ENCODE measurements around the gene BCL2L2.

Gene BCL2L2

GRCh38 chr14:23285530-23286019, 21.1 kb upstream of the BCL2L2 start:
- peak overlapping the region; percentile 80 for H3K4me3 ChIP-seq (ENCODE audit: low read length)
- H3K9me3 ChIP-seq (ENCODE audit: control insufficient read depth, insufficient read depth, low read length): no peaks in the 10 kb centered on the region
- H3K27ac ChIP-seq (ENCODE audit: low read length): no peak overlapping the region
- no CpG with 5 or more reads among the region's 22 CpGs for WGBS (ENCODE audit: insufficient coverage, insufficient read length)
- peaks cover 12% of the 10 kb centered on the region for H3K27me3 ChIP-seq (ENCODE audit: control insufficient read depth, insufficient read depth, low read length)
- DNase-seq (ENCODE audit: low read depth, low spot score): no peak
- no peaks in the 10 kb centered on the region for H3K36me3 ChIP-seq (ENCODE audit: control insufficient read depth, insufficient read depth, low read length)
- no peaks in the 10 kb centered on the region for H3K4me1 ChIP-seq (ENCODE audit: control insufficient read depth, insufficient read depth, low read length)

GRCh38 chr14:23286020-23286901, 20.4 kb upstream of the BCL2L2 start, which contains the start of gene HOMEZ:
HOMEZ (minus strand) TSS chr14:23286132; CDS start chr14:23285952, 180 bp downstream.
- H3K27me3 ChIP-seq (ENCODE audit: control insufficient read depth, insufficient read depth, low read length): peaks cover 12% of the 10 kb centered on the region
- no peaks in the 10 kb centered on the region for H3K36me3 ChIP-seq (ENCODE audit: control insufficient read depth, insufficient read depth, low read length)
- no peaks in the 10 kb centered on the region for H3K4me1 ChIP-seq (ENCODE audit: control insufficient read depth, insufficient read depth, low read length)
- H3K27ac ChIP-seq (ENCODE audit: low read length): no peak within 1 kb of the TSS
- no CpG with 5 or more reads among the region's 53 CpGs for WGBS (ENCODE audit: insufficient coverage, insufficient read length)
- peak within 1 kb of the TSS; percentile 80 for H3K4me3 ChIP-seq (ENCODE audit: low read length)
- no peaks in the 10 kb centered on the region for H3K9me3 ChIP-seq (ENCODE audit: control insufficient read depth, insufficient read depth, low read length)
- peak; percentile 93 for DNase-seq (ENCODE audit: low read depth, low spot score)

- H3K4me3 ChIP-seq (ENCODE audit: low read length): peak overlapping the region; percentile 80; the same call in 1 of the 2 replicates
- DNase-seq (ENCODE audit: low read depth, low spot score): no peak
- H3K4me1 ChIP-seq (ENCODE audit: control insufficient read depth, insufficient read depth, low read length): no peaks in the 10 kb centered on the region
- H3K9me3 ChIP-seq (ENCODE audit: control insufficient read depth, insufficient read depth, low read length): no peaks in the 10 kb centered on the region
- no peak overlapping the region for H3K27ac ChIP-seq (ENCODE audit: low read length)
- peaks cover 18% of the 10 kb centered on the region for H3K27me3 ChIP-seq (ENCODE audit: control insufficient read depth, insufficient read depth, low read length)
- WGBS (ENCODE audit: insufficient coverage, insufficient read length): no CpG with 5 or more reads among the region's 6 CpGs
- H3K36me3 ChIP-seq (ENCODE audit: control insufficient read depth, insufficient read depth, low read length): no peaks in the 10 kb centered on the region
Observed at GRCh38 chr14:23286902-23287479, 19.6 kb upstream of the BCL2L2 start.

- Histone ChIP-seq H3K4me1 (ENCODE audit: control insufficient read depth, insufficient read depth, low read length) (no peaks in the 10 kb centered on the region), H3K4me3 (ENCODE audit: low read length) (no peak overlapping the region), H3K27me3 (ENCODE audit: control insufficient read depth, insufficient read depth, low read length) (peaks cover 46% of the 10 kb centered on the region), H3K27ac (ENCODE audit: low read length) (no peak overlapping the region), H3K36me3 (ENCODE audit: control insufficient read depth, insufficient read depth, low read length) (no peaks in the 10 kb centered on the region), H3K9me3 (ENCODE audit: control insufficient read depth, insufficient read depth, low read length) (no peaks in the 10 kb centered on the region)
- no CpG with 5 or more reads among the region's 24 CpGs for WGBS (ENCODE audit: insufficient coverage, insufficient read length)
- no peak for DNase-seq (ENCODE audit: low read depth, low spot score)
Observed at GRCh38 chr14:23294734-23295561, 11.7 kb upstream of the BCL2L2 start.

GRCh38 chr14:23296012-23296777, 10.4 kb upstream of the BCL2L2 start:
- Histone ChIP-seq H3K4me3 (ENCODE audit: low read length) (no peak overlapping the region), H3K36me3 (ENCODE audit: control insufficient read depth, insufficient read depth, low read length) (no peaks in the 10 kb centered on the region), H3K27ac (ENCODE audit: low read length) (no peak overlapping the region), H3K4me1 (ENCODE audit: control insufficient read depth, insufficient read depth, low read length) (no peaks in the 10 kb centered on the region), H3K27me3 (ENCODE audit: control insufficient read depth, insufficient read depth, low read length) (peaks cover 45% of the 10 kb centered on the region), H3K9me3 (ENCODE audit: control insufficient read depth, insufficient read depth, low read length) (no peaks in the 10 kb centered on the region)
- no CpG with 5 or more reads among the region's 7 CpGs for WGBS (ENCODE audit: insufficient coverage, insufficient read length)
- no peak for DNase-seq (ENCODE audit: low read depth, low spot score)

- Histone ChIP-seq H3K4me1 (ENCODE audit: control insufficient read depth, insufficient read depth, low read length) (no peaks in the 10 kb centered on the region), H3K27me3 (ENCODE audit: control insufficient read depth, insufficient read depth, low read length) (peaks cover 38% of the 10 kb centered on the region), H3K4me3 (ENCODE audit: low read length) (no peak overlapping the region), H3K9me3 (ENCODE audit: control insufficient read depth, insufficient read depth, low read length) (no peaks in the 10 kb centered on the region), H3K36me3 (ENCODE audit: control insufficient read depth, insufficient read depth, low read length) (no peaks in the 10 kb centered on the region), H3K27ac (ENCODE audit: low read length) (no peak overlapping the region)
- no peak for DNase-seq (ENCODE audit: low read depth, low spot score)
- WGBS (ENCODE audit: insufficient coverage, insufficient read length): no CpG with 5 or more reads among the region's 7 CpGs
Observed at GRCh38 chr14:23297096-23297495, 9.5 kb upstream of the BCL2L2 start.

- Histone ChIP-seq H3K4me1 (ENCODE audit: control insufficient read depth, insufficient read depth, low read length) (no peaks in the 10 kb centered on the region), H3K36me3 (ENCODE audit: control insufficient read depth, insufficient read depth, low read length) (no peaks in the 10 kb centered on the region), H3K27me3 (ENCODE audit: control insufficient read depth, insufficient read depth, low read length) (peaks cover 33% of the 10 kb centered on the region), H3K9me3 (ENCODE audit: control insufficient read depth, insufficient read depth, low read length) (no peaks in the 10 kb centered on the region), H3K27ac (ENCODE audit: low read length) (no peak overlapping the region), H3K4me3 (ENCODE audit: low read length) (no peak overlapping the region)
- DNase-seq (ENCODE audit: low read depth, low spot score): no peak
- no CpG with 5 or more reads among the region's 7 CpGs for WGBS (ENCODE audit: insufficient coverage, insufficient read length)
Observed at GRCh38 chr14:23297611-23298277, 8.9 kb upstream of the BCL2L2 start.

GRCh38 chr14:23299211-23299957, 7.2 kb upstream of the BCL2L2 start:
- Histone ChIP-seq H3K4me1 (ENCODE audit: control insufficient read depth, insufficient read depth, low read length) (no peaks in the 10 kb centered on the region), H3K27me3 (ENCODE audit: control insufficient read depth, insufficient read depth, low read length) (peaks cover 27% of the 10 kb centered on the region), H3K27ac (ENCODE audit: low read length) (no peak overlapping the region), H3K9me3 (ENCODE audit: control insufficient read depth, insufficient read depth, low read length) (no peaks in the 10 kb centered on the region), H3K4me3 (ENCODE audit: low read length) (no peak overlapping the region), H3K36me3 (ENCODE audit: control insufficient read depth, insufficient read depth, low read length) (no peaks in the 10 kb centered on the region)
- DNase-seq (ENCODE audit: low read depth, low spot score): no peak
- WGBS (ENCODE audit: insufficient coverage, insufficient read length): no CpG with 5 or more reads among the region's 2 CpGs
